Stimulated activated CD8-positive, alpha-beta memory T cell treated with anti-CD3 and anti-CD28 coated beads, Interleukin-12 subunit alpha, Interleukin-12 subunit beta, amount 100 ng/mL, for 4 hours (primary cell): Measurements from ENCODE around the gene SLC17A3.

Source experiments
- DNase-seq: peaks from one replicate; pipeline ENCODE4 v3.0.0-alpha.2; 2020; ENCODE audit warnings: low read depth

Gene SLC17A3

DNA sequence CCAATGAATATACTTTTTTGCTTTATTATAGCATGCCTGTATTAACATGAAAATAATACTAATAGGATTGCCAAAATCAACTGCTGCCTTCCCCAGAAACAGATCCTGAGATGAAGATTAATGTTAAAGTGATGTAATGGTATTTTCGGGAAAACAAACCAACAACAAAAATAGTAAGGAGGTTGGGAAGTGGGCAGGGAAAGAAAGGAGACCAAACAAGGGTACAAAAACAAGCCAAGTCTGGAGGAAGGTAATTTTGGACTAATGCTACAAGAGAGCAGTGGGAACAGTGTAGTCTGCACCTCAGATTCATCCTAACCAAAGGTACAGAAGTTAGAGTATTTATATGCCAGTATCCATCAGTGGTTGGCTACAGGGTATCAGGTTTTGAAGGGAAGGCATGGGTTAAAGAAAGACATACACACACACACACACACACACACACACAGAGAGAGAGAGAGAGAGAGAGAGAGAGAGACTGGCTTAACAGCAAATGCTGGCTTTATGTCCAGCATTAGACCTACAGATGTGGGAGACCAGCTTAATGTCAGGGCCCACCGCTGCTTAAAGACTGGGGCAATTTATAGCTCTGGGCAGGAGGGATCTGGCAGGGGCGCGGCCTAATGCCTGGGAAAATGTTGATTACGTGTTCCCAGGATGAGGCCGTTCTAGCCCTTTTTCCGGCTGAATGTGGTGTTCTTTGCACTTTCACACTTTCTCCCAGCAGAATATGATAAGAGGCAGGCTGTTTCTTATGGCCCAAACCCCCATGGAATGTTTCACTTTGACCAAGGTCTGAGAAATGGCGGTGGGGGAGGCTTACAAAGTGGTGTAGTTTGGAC lies 38.4 kb downstream of the SLC17A3 start:
- DNase-seq = no peak

DNA sequence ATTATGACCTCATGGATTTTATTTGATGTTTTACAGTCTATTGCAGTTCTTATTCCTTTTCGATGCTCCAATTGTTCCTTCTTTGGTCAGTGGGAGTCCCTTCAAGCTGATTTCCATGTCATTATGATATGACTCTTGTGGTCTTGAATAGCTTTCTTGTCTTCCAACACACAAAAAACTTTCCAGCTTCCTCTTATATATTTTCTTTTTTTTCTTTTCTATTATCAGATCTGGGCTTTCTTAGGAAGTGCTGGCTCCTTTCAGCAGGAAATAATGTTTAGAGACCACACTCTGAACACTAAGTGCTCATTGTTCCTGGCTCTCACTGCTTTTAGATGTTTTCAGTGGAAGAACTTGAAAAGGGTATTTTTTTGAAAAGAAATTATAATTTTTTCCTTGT lies 39.1 kb downstream of the SLC17A3 start:
- no peak for DNase-seq

DNA sequence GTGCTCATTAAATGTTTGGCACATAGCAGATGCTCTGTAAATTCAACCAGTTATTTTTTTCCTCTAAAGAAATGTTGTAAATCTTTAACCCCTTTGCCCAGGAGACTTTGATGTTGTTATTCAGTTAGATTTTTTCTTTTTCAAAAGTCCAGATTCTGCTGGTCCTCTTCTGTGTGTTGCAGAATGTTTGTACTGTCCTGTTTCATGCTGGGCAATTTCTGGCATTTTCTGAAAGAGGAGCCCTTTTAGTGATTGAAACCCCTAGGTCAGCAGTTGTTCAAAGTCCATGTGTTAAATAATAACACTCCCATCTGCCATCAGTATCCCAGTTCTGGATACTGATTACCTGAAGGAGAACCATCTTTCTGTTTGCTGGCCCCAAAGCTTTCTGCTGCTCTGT lies 40.9 kb downstream of the SLC17A3 start:
- no peak for DNase-seq

DNA sequence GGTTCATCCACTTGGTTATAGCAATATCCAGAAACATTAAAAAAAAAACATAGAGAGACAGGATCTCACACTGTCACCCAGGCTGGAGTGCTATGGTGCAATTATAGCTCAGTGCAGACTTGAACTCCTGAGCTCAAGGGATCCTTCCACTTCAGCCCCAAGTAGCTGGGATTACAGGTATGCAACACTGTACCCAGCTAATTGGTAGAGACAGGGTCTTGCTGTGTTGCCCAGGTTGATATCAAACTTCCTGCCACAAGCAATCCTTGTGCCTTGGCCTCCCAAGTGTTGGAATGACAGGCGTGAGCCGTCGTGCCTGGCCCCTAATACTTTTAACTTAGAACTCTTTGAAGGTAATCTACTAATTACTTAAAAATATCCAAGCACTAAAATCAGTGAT lies 41.4 kb downstream of the SLC17A3 start:
- DNase-seq = no peak

DNA sequence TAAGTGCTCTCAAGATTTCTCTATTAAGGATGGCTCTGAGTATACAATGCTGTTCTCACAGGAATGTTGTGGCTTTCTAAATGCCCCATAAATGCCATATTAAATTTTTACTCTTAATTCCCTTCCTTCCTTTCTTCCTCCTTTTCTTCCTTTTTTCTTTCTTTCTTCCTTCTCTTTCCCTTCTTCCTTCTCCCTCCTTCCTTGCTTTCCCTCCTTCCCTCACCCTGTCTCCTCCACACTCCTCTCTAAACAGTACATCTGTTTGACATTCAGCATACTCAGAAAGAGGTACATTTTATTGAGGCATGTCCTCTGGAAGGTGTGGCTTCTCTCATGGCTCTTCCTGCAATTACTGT lies 41.8 kb downstream of the SLC17A3 start:
- no peak for DNase-seq

DNA sequence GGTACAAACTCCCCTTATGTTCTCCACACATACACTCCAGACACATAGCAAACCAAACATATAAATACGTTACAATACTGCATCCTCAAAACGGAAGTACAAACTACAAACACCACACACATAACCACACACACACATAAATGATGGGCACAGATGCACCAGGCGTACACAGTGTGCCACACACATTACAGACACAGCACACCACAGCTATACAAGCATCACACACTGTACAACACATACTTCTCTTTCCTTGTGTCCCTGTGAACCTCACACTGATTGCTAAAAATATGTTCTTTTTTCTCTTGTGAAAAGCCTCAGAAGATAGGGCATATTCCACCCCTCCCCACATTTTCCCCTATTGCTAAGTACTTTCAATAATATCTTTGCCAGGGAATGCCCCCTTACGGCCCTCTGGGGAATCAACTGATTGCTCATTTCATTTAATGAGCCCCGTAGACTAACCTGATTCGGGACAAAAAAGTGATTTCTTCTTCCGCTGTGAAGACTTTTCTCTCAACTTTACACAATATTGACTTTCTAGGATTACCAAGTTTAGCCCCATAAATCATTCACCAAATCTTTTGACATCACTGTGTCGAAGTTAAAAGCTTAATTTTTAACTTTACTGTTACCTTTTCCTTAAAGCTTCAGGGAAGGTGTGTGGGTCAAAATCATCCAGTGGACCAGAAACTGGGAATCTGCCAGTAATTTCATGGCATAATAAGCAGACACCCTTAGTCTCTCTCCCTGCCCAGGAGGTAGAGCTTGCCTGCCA lies 42.3 kb downstream of the SLC17A3 start, which contains the start of gene SLC17A1:
TSS of gene SLC17A1 (minus strand) at position 521 of the 775 bp plus-strand sequence. CDS start 1,495 bp downstream, outside the sequence.
- DNase-seq = no peak

DNA sequence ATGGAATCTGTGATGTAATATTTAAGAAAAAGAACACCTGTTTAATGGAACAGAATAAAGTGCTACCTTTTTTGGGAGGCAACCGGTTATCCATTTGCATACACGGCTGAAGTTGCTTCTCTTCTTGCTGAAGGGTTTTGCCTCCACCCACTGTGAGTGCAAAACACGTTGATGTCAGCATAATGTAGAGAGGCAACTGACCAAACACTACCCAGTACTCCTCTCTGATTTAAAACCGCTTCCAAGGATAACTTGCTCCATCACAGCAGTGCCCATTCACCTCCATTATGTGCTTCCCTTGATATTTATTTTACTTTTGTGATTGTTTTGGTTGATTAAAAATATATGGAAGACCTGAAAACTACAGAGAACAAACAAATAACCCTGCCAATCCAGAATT lies 43.6 kb downstream of the SLC17A3 start:
- no peak for DNase-seq

DNA sequence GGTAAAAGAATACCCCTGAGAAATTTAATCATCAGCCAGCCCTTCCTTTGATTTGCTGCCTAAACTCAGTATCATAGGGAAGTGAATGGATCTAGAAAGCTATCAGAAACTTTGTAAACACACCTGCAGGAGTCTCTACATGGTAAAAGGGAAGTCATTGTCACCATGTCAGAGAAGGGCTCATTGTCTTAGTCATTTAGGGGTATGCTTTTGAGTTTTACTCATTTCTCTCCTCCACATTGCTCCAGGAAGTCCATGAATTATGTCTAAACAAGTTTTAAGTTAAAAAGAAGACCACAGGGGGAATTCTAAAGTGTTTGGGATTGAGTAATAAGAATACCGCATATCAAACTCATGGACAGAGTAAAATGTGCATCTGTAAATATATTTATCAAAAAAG lies 44.7 kb downstream of the SLC17A3 start:
- DNase-seq = no peak

DNA sequence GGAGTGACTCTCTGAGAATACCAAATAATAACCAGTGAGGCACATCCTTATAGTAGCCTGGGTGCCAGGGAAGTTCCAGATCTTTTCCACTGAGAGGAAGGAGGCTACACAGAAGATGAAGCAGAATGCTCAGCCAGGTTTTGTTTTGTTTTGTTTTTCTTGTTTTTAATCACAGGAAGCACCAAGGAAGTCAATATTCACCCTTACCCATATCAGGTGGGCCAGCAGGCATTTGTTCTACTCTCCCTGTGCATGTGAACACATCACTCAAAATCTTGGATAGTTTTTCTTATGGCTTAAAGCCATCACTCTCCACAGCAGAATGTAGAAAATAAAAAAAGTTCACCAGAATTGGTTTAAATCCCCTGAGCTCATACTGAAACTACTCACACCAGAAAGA lies 52.7 kb downstream of the SLC17A3 start:
- DNase-seq = no peak

DNA sequence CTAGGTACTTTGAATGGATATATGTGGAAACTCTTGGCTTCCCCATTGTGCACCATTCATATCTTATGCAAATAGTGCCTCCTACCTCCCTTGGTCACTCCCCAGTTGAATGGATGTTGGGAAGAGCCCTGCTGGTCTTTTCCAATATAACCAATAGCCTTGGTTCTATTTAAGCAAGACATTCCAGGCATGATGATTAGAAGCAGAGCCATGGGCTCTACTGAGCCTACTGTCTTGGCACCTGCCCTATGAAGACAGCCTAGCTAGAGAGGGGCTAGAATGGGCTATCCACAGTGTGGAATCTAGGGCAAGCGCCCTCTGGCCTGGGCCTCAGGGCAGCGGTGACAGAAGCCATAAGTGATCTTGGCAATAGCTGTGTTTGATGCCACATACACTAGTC lies 57.8 kb downstream of the SLC17A3 start:
- DNase-seq = no peak

DNA sequence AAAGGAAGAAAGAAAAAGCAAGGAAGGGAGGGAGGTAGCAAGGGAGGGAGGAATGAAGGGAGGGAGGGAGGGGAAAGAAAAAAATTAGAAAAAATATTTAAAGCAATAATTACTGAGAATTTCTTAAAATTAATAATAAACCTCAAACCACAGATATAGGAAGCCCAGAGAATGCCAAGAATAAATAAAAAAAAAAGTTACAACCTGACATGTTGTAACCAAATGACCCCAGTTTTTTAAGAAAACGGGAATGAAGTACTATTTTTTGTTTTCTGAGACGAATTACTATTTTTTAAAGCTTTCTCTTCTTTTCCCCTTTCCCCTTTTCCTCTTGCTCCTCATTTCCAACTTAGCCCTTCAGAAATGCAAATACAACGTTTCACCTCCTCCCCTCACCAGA lies 58.8 kb downstream of the SLC17A3 start:
- DNase-seq = no peak

DNA sequence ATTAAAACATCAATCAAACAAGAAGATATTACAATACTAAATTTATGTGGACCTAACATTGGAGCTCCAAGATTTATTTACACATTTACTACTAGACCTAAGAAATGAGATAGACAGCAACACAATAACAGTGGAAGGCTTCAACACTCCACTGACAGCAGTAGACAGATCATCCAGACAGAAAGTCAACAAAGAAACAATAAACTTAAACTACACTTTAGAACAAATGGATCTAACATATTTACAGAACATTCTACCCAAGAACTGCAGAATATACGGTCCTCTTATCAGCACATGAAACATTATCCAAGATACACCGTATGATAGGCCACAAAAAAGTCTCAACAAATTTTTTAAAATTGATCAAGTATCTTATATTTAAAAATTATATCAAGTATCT lies 69.2 kb downstream of the SLC17A3 start:
- DNase-seq = no peak

DNA sequence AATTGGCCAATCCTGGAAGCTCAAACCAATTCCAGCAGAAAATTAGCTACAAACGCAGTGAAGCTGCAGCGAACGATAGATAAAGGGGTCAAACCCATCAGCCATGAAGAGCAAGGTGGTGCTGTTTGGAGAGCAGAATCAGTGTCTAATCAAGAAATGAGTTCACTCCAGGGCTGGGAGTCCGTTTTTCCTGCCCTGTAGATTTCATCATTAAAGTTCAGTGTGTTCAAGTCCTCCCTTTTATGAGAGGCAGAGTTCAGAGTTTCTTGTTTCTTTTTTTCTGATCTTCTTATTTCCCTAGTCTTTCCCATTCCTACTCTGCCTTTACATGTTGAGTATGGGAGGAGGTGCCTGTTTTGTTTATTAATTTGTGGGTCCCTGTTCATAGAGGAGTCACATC lies 72.6 kb downstream of the SLC17A3 start:
- no peak for DNase-seq
